Panc1 (cell line): ENCODE data around the gene CDS2. TPM values are rescaled to one million over a fixed set of nuclear protein-coding genes. Genes with fewer than 3 reads are reported as not detected.

Experiments used
- ATAC-seq: fragments of 200-7000 bp; cut with Tn5 transposase; 2 replicates; pipeline ENCODE4 v1.9.1; 2020; ENCODE audit warnings: mild to moderate bottlenecking, moderate library complexity
- BruUV-seq: library from RNA; stranded (reverse); fragments of 400-500 nt; replicated peaks from 2 replicates; lab custom pipeline; 2021; lab: Mats Ljungman, UMichigan
- CTCF ChIA-PET: fragments of 300-600 bp; sonication (Branson Sonifier 250); formaldehyde crosslinking; loops from one replicate; lab custom pipeline; 2022; ENCODE audit warnings: antibody characterized with exemption; lab: Charles Lee
- POLR2A ChIA-PET: fragments of 300-600 bp; sonication (Branson Sonifier 250); formaldehyde crosslinking; loops from one replicate; lab custom pipeline; 2022; ENCODE audit warnings: antibody characterized with exemption; lab: Charles Lee
- DNase-seq: peaks from one replicate; pipeline ENCODE4 v3.0.0-alpha.2; 2010; ENCODE audit warnings: low read depth, low spot score
- H3K27ac ChIP-seq: 2 replicates; pipeline ENCODE4 v1.5.1; 2011; ENCODE audit warnings: mild to moderate bottlenecking, low read length, inconsistent platforms
- H3K27me3 ChIP-seq: fragments of 200-500 bp; sonication (Bioruptor generic); 2 replicates; pipeline ENCODE4 v1.6.0; 2014; ENCODE audit warnings: low read length, inconsistent platforms; ENCODE audit not compliant: control insufficient read depth, insufficient read depth
- H3K36me3 ChIP-seq: fragments of 200-500 bp; sonication (Bioruptor generic); 2 replicates; pipeline ENCODE4 v1.5.1; 2014; ENCODE audit warnings: inconsistent platforms, mild to moderate bottlenecking, low read length, moderate library complexity; ENCODE audit not compliant: control insufficient read depth, insufficient read depth
- H3K4me1 ChIP-seq: 2 replicates; pipeline ENCODE4 v1.5.1; 2011; ENCODE audit warnings: inconsistent platforms, mild to moderate bottlenecking, low read length, moderate library complexity; ENCODE audit not compliant: control insufficient read depth, insufficient read depth
- H3K4me3 ChIP-seq, 2 experiments: 2 replicates each; pipeline ENCODE4 v1.5.1; 2011 to 2012; ENCODE audit warnings: low read depth in 2 of 2, low read length in 2 of 2, mild to moderate bottlenecking in 2 of 2, inconsistent platforms in 1 of 2, moderate library complexity in 1 of 2
- H3K9me3 ChIP-seq: fragments of 200-500 bp; sonication (Bioruptor generic); 2 replicates; pipeline ENCODE4 v1.5.1; 2014; ENCODE audit warnings: low read depth, mild to moderate bottlenecking, inconsistent platforms, low read length, moderate library complexity; ENCODE audit not compliant: control insufficient read depth, insufficient read depth
- POLR2AphosphoS5 ChIP-seq: IDR thresholded peaks from 2 replicates; pipeline ENCODE4 v1.6.1; 2012; ENCODE audit warnings: mild to moderate bottlenecking, low read depth, low read length, moderate library complexity
- SIN3A ChIP-seq: IDR thresholded peaks from 2 replicates; pipeline ENCODE4 v1.6.1; 2012; ENCODE audit warnings: low read depth, mild to moderate bottlenecking, low read length, moderate library complexity, borderline replicate concordance; ENCODE audit not compliant: insufficient read depth
- TCF7L2 ChIP-seq: IDR thresholded peaks from 2 replicates; pipeline ENCODE4 v1.6.1; 2011; ENCODE audit warnings: mild to moderate bottlenecking, low read depth, low read length, inconsistent platforms
- in situ Hi-C: cut with HindIII; loops from 2 replicates; pipeline ENCODE4 v1.10.0; 2016; ENCODE audit warnings: low sequenced_read_pairs, low pct_unique_long_range_greater_than_20kb
- intact Hi-C: fragments of 100-400 bp; cut with micrococcal nuclease; formaldehyde crosslinking; loops from one replicate; pipeline ENCODE4 v1.10.0; 2022; ENCODE audit not compliant: unreplicated experiment
- total RNA-seq: library from RNA; stranded (reverse); gene quantifications from one replicate; pipeline ENCODE4 v1.2.1, GENCODE V29; 2021; ENCODE audit not compliant: unreplicated experiment
- TF ChIP-seq, protein P1 (sequence below): fragments of 450-650 bp; IDR thresholded peaks from 2 replicates; pipeline ENCODE4 v1.5.1; 2017; ENCODE audit warnings: mild to moderate bottlenecking
- TF ChIP-seq, protein P2 (sequence below), 2 experiments: IDR thresholded peaks; 2 replicates each; pipeline ENCODE4 v1.6.1; 2011 to 2012; ENCODE audit warnings: low read depth in 2 of 2, control low read depth in 1 of 2, low read length in 1 of 2, mild to moderate bottlenecking in 1 of 2, moderate library complexity in 1 of 2; ENCODE audit not compliant: insufficient read depth in 1 of 2

The CDS2 gene
- total RNA-seq, 1 experiment from 2014 or later, result 54.0 TPM

GRCh38 chr20:5197847-5198650 is 71.2 kb downstream of the CDS2 start:
- H3K4me1 ChIP-seq, result no peaks in the 10 kb centered on the region
- intact Hi-C loops, result no loop called here
- CTCF ChIA-PET, result no interaction called here
- H3K27ac ChIP-seq, result no peak overlapping the region
- POLR2A ChIA-PET, result no interaction called here
- H3K27me3 ChIP-seq, result no peaks in the 10 kb centered on the region
- in situ Hi-C loops, result no loop called here
- no TSS peak for BruUV-seq
- H3K4me3 ChIP-seq, result no peak overlapping the region
- DNase-seq, result no peak
- no peaks in the 10 kb centered on the region for H3K36me3 ChIP-seq
- ATAC-seq, result no peak
- TF ChIP-seq SIN3A (no peak), POLR2AphosphoS5 (no peak), TCF7L2 (no peak)
- TF ChIP-seq, protein P1, sequence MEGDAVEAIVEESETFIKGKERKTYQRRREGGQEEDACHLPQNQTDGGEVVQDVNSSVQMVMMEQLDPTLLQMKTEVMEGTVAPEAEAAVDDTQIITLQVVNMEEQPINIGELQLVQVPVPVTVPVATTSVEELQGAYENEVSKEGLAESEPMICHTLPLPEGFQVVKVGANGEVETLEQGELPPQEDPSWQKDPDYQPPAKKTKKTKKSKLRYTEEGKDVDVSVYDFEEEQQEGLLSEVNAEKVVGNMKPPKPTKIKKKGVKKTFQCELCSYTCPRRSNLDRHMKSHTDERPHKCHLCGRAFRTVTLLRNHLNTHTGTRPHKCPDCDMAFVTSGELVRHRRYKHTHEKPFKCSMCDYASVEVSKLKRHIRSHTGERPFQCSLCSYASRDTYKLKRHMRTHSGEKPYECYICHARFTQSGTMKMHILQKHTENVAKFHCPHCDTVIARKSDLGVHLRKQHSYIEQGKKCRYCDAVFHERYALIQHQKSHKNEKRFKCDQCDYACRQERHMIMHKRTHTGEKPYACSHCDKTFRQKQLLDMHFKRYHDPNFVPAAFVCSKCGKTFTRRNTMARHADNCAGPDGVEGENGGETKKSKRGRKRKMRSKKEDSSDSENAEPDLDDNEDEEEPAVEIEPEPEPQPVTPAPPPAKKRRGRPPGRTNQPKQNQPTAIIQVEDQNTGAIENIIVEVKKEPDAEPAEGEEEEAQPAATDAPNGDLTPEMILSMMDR, result no peak
- TF ChIP-seq, protein P2, sequence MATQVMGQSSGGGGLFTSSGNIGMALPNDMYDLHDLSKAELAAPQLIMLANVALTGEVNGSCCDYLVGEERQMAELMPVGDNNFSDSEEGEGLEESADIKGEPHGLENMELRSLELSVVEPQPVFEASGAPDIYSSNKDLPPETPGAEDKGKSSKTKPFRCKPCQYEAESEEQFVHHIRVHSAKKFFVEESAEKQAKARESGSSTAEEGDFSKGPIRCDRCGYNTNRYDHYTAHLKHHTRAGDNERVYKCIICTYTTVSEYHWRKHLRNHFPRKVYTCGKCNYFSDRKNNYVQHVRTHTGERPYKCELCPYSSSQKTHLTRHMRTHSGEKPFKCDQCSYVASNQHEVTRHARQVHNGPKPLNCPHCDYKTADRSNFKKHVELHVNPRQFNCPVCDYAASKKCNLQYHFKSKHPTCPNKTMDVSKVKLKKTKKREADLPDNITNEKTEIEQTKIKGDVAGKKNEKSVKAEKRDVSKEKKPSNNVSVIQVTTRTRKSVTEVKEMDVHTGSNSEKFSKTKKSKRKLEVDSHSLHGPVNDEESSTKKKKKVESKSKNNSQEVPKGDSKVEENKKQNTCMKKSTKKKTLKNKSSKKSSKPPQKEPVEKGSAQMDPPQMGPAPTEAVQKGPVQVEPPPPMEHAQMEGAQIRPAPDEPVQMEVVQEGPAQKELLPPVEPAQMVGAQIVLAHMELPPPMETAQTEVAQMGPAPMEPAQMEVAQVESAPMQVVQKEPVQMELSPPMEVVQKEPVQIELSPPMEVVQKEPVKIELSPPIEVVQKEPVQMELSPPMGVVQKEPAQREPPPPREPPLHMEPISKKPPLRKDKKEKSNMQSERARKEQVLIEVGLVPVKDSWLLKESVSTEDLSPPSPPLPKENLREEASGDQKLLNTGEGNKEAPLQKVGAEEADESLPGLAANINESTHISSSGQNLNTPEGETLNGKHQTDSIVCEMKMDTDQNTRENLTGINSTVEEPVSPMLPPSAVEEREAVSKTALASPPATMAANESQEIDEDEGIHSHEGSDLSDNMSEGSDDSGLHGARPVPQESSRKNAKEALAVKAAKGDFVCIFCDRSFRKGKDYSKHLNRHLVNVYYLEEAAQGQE (IDR thresholded peaks at IDR 0.05; ENCODE audit: insufficient read depth in 1 of 2, low read depth in 2 of 2, low read length in 1 of 2), result no peak
- no peaks in the 10 kb centered on the region for H3K9me3 ChIP-seq

DNA sequence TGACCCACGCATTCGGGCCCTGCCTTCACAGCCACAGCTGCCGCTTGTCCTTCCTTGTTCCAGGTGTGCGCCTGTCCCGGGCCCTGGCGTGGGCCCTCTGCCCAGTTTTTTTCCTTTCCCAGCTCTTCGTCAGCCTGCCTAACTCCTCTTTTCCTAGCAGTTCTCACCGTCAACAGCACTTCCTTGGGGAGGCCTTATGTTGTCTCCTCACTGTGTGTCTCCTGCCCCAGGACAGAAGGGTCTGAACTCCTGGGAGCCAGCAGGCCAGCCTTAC is 71.8 kb downstream of the CDS2 start:
- Histone ChIP-seq H3K4me1 (no peaks in the 10 kb centered on the region), H3K27ac (no peak overlapping the region), H3K9me3 (no peaks in the 10 kb centered on the region), H3K4me3 (no peak overlapping the region), H3K27me3 (no peaks in the 10 kb centered on the region), H3K36me3 (no peaks in the 10 kb centered on the region)
- in situ Hi-C loops (no loop called here), intact Hi-C loops (no loop called here)
- ATAC-seq, result no peak
- no peak for DNase-seq
- CTCF ChIA-PET, result no interaction called here
- no peak for TF ChIP-seq TCF7L2
- TF ChIP-seq, protein P1, result no peak
- no peak for TF ChIP-seq SIN3A
- TF ChIP-seq, protein P2 (IDR thresholded peaks at IDR 0.05; ENCODE audit: insufficient read depth in 1 of 2, low read depth in 2 of 2, low read length in 1 of 2), result no peak
- no peak for TF ChIP-seq POLR2AphosphoS5
- POLR2A ChIA-PET, result no interaction called here
- BruUV-seq, result no TSS peak
